ENCODE measurements around the gene RTN3. TPM values are rescaled to one million over a fixed set of nuclear protein-coding genes. Genes with fewer than 3 reads are reported as not detected.
"Not testable (repeated sequence)": the region's sequence is repeated elsewhere in the genome, so short reads cannot be mapped to it uniquely, and the experiment has no call there.

RTN3 gene
- total RNA-seq, 6 experiments from 2014 or later = 114 to 144 (median 133) TPM

DNA sequence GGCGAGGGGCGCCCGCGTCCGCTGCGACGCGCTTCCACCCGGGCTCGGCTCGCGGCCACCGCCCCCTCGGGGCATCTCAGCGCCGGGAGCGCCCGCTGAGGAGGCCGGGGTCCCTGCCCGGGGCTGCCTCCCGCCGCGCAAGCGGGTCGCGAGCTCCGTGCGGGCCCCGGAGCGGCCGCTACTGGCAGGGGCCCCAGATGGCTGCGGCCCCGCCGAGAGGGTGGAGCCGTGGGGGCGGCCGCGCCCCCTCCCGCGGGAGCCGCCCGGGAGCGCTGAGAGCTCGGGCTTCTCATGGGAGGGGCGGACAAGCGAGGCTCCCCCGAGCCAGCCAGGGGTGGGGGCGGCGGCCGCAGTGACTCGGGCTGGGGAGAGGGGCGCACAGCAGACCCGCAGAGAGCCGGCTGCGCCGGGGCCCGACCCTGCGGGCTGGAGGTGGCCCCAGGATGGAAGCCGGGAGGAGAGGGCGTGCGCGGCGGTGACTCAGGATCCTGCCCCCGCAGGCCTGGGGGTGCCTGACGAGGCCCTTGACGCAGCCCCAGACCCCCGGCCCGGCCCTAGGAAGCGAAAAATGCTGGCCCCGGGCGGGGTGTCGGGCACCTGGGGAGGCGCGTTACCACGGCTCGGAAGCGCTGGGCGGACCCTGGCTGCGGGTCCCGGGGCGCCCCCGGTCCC, 87.9 kb downstream of the RTN3 start:
- peak overlapping the region; percentile 36; the same call in 1 of the 2 replicates for H3K4me3 Mint-ChIP-seq
- TF ChIP-seq, protein P1, sequence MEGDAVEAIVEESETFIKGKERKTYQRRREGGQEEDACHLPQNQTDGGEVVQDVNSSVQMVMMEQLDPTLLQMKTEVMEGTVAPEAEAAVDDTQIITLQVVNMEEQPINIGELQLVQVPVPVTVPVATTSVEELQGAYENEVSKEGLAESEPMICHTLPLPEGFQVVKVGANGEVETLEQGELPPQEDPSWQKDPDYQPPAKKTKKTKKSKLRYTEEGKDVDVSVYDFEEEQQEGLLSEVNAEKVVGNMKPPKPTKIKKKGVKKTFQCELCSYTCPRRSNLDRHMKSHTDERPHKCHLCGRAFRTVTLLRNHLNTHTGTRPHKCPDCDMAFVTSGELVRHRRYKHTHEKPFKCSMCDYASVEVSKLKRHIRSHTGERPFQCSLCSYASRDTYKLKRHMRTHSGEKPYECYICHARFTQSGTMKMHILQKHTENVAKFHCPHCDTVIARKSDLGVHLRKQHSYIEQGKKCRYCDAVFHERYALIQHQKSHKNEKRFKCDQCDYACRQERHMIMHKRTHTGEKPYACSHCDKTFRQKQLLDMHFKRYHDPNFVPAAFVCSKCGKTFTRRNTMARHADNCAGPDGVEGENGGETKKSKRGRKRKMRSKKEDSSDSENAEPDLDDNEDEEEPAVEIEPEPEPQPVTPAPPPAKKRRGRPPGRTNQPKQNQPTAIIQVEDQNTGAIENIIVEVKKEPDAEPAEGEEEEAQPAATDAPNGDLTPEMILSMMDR (IDR thresholded peaks at IDR 0.05) = no peak
- no peak overlapping the region for H3K27ac Mint-ChIP-seq

DNA sequence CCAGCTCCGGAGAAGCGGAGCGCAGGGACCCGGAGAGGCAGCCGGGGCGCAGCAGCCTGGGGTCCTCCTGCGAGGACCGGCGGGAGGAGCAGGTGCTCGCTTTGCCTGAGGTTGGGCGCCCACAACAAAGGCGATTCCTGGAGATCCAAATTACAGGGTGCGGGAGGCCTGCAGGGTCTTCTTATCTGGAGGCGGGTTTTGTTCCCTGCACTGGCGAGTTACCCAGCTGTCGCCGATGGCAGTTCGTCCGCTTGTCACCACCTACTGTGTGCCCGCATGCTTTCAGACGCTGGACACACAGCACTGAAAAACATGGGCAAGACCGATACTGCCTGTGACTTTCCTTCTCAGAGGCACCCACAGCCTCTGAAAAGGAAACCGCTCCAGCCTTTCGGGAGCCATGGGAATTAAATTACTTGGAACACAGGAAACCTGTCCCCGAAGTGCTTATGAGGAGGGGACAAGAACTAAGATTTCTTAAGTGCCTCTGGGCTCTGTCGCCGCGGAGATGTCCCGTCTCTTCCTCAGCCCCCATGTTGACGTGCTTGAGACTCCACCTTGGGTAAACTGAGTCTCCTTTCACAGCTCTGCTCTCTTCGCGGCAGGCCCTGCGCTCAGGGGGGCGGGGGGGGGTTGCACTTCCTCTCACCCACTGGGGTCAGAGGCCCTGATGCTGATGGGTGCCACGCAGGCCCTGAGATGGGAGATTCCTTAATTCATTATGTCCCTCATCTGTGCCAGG, 88.6 kb downstream of the RTN3 start:
- Mint-ChIP-seq H3K36me3 (ENCODE audit: low read depth) (no peaks in the 10 kb centered on the region), H3K4me3 (peak overlapping the region; percentile 84), H3K27ac (peak overlapping the region; percentile 57), H3K27me3 (ENCODE audit: insufficient read depth) (peaks cover 2% of the 10 kb centered on the region; the same call in 1 of the 2 replicates), H3K4me1 (ENCODE audit: low read depth) (peaks cover 38% of the 10 kb centered on the region), H3K9me3 (no peaks in the 10 kb centered on the region)
- no peak for DNase-seq
- TF ChIP-seq, protein P1 (IDR thresholded peaks at IDR 0.05) = no peak

More for the DNA sequence above, 87.9 kb downstream of the RTN3 start:
- DNase-seq = no peak
- Mint-ChIP-seq H3K9me3 (no peaks in the 10 kb centered on the region), H3K36me3 (ENCODE audit: low read depth) (no peaks in the 10 kb centered on the region), H3K4me1 (ENCODE audit: low read depth) (peaks cover 38% of the 10 kb centered on the region), H3K27me3 (ENCODE audit: insufficient read depth) (peaks cover 2% of the 10 kb centered on the region; the same call in 1 of the 2 replicates)

DNA sequence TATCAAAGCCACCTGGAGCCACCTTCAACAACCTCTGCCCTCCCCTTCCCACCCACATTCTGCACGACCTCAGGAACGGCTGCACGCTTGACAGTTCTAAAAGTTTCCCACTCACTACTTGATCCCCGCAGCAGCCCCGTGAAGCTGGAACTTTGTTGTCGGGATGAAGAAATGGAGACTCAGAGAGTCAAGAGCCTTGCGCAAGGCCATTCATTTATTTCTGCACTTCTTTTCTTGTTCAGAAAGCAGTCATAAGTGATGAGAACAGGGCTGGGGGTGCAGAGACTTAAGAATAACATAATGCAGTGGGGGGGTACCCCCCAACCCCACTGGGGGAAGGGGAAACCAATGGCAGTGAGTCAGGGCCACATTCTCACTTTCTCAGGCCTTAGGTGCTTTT, 89.5 kb downstream of the RTN3 start:
- TF ChIP-seq, protein P1 (IDR thresholded peaks at IDR 0.05) = no peak
- no peak overlapping the region for H3K4me3 Mint-ChIP-seq
- H3K9me3 Mint-ChIP-seq = no peaks in the 10 kb centered on the region
- H3K27ac Mint-ChIP-seq = no peak overlapping the region
- no peaks in the 10 kb centered on the region for H3K36me3 Mint-ChIP-seq (ENCODE audit: low read depth)
- DNase-seq = no peak
- H3K4me1 Mint-ChIP-seq (ENCODE audit: low read depth) = peaks cover 38% of the 10 kb centered on the region
- peaks cover 2% of the 10 kb centered on the region; the same call in 1 of the 2 replicates for H3K27me3 Mint-ChIP-seq (ENCODE audit: insufficient read depth)

DNA sequence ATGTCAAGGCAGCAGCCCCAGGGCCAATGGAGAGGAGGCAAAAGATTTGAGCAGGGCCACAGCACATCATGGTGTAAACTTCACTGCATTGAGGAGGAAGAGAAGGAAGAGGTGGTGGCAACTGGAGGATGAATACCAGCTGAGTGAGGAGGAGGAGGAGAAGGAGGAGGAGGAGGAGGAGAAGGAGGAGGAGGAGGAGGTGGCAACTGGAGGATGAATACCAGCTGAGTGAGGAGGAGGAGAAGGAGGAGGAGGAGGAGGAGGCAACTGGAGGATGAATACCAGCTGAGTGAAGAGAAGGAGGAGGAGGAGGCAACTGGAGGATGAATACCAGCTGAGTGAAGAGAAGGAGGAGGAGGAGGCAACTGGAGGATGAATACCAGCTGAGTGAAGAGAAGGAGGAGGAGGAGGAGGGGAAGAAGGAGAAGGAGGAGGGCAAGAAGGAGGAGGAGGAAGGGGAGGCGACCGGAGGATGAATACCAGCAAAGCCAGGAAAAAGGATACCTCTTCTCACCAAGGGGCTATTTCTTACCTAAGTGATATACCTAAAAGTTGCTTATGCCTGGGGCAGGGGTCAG, 90.5 kb downstream of the RTN3 start:
- H3K4me3 Mint-ChIP-seq = peak overlapping the region; percentile 20; the same call in 1 of the 2 replicates
- H3K36me3 Mint-ChIP-seq (ENCODE audit: low read depth); H3K9me3 Mint-ChIP-seq; H3K27me3 Mint-ChIP-seq (ENCODE audit: insufficient read depth); DNase-seq: not testable (repeated sequence)
- H3K27ac Mint-ChIP-seq = peak overlapping the region; percentile 56
- H3K4me1 Mint-ChIP-seq (ENCODE audit: low read depth) = peaks cover 29% of the 10 kb centered on the region

DNA sequence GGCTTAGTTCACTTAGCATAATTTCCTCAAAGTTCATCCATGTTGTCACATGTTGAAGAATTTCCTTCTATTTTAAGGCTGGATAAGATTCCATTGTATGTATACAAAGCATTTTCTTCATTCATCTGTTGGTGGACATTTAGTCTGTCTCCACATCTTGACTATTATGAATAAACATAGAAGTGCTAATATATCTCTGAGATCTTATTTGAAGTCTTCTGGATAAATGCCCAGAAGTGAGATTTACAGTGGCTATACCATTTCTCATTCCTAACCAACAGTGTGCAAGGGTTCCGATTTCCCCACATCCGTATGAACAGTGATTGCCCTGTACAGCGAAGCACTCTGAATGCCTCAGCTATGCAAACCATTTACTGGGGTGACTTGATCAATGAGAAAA, 93.9 kb downstream of the RTN3 start:
- no peak overlapping the region for H3K27ac Mint-ChIP-seq
- TF ChIP-seq, protein P1 (IDR thresholded peaks at IDR 0.05) = no peak
- no peak overlapping the region for H3K4me3 Mint-ChIP-seq
- no peak for DNase-seq
- no peaks in the 10 kb centered on the region for H3K9me3 Mint-ChIP-seq
- H3K27me3 Mint-ChIP-seq (ENCODE audit: insufficient read depth) = peaks cover 4% of the 10 kb centered on the region; the same call in 1 of the 2 replicates
- peaks cover 30% of the 10 kb centered on the region for H3K4me1 Mint-ChIP-seq (ENCODE audit: low read depth)
- no peaks in the 10 kb centered on the region for H3K36me3 Mint-ChIP-seq (ENCODE audit: low read depth)

Data from HFFc6 (cell line).